ENCODE results near the gene DCST1.
"Not testable (repeated sequence)": the region's sequence is repeated elsewhere in the genome, so short reads cannot be mapped to it uniquely, and the experiment has no call there.

Gene DCST1

DNA sequence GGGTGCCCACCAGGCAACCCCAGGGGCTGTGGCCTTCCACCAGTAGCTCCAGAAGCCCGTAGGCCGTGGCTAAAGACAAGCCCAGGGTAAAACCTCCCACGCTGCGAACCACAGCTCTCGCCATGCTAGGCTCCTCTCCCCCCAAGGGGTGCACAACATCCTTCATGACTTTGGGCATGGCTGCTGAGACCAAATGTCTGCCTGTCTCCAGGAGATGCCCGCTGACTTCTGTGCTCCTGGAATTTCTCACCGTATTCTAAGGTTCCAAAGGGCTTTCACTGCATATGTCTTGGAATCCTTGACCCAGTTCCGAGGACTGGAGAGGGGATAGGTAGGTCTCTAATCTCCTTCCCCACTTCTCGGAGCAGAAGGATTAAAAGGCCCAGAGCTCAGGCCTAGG lies at the start of gene DCST1, which contains the start of gene DCST2:
Gene DCST1, plus strand, starts transcription at position 301 of the 400 bp plus-strand sequence. CDS start 213 bp downstream, outside the sequence.
Gene DCST2, minus strand, starts transcription at position 258 of the 400 bp plus-strand sequence. Its CDS starts 80 bp downstream, at position 178.
- DNase-seq (ENCODE audit: low read depth): no peak

DNA sequence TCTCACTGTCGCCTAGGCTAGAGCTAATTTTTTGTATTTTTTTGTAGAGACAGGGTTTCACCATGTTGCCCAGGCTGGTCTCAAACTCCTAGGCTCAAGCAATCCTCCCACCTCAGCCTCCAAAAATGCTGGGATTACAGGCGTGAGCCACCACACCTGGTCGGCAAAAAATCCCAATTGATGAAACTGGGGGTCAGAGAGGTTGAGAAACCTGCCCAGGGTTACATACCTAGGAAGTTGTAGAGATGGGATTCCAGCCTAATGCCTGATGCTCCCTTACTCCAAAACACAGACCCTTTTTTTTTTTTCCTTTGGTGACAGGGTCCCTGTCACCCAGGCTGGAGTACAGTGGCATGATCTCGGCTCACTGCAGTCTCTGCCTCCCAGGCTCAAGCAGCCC lies 46.9 kb upstream of the DCST1 start:
- DNase-seq (ENCODE audit: low read depth): not testable (repeated sequence)

DNA sequence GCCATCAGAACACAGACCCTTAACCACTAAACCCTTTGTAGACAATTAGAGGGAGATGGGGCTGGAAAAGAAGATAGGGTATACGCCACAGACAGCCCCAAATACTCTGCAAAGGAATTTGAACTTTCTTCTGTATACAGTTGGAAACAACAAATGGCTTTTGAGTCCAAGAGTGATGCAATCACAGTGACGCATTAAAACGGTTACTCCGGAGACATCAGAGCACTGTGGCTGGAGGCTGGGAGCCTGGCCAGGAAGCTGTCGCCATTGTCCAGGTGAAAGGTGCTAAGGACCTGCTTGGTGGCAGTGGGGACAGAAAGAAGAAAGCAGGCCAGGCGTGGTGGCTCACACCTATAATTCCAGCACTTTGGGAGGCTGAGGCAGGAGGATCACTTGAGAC lies 46.3 kb upstream of the DCST1 start:
- DNase-seq (ENCODE audit: low read depth): no peak

GRCh38 chr1:154988058-154988954 lies 45.3 kb upstream of the DCST1 start:
- DNase-seq (ENCODE audit: low read depth): no peak

- DNase-seq (ENCODE audit: low read depth): no peak
Measured at GRCh38 chr1:154989195-154989860, 44.3 kb upstream of the DCST1 start.

GRCh38 chr1:154990276-154990675 lies 43.3 kb upstream of the DCST1 start:
- DNase-seq (ENCODE audit: low read depth): no peak

GRCh38 chr1:154992721-154993571 lies 40.7 kb upstream of the DCST1 start:
- no peak for DNase-seq (ENCODE audit: low read depth)

- no peak for DNase-seq (ENCODE audit: low read depth)
Measured at GRCh38 chr1:154993572-154994268, 39.9 kb upstream of the DCST1 start, which contains the start of gene LENEP. LENEP (plus strand) TSS chr1:154993586; CDS start chr1:154993608, 22 bp downstream.

- DNase-seq (ENCODE audit: low read depth): no peak
Measured at GRCh38 chr1:154994269-154994587, 39.4 kb upstream of the DCST1 start.

GRCh38 chr1:154994591-154994990 lies 39.0 kb upstream of the DCST1 start:
- no peak for DNase-seq (ENCODE audit: low read depth)

- DNase-seq (ENCODE audit: low read depth): not testable (repeated sequence)
Measured at GRCh38 chr1:154995301-154995983, 38.2 kb upstream of the DCST1 start.

DNA sequence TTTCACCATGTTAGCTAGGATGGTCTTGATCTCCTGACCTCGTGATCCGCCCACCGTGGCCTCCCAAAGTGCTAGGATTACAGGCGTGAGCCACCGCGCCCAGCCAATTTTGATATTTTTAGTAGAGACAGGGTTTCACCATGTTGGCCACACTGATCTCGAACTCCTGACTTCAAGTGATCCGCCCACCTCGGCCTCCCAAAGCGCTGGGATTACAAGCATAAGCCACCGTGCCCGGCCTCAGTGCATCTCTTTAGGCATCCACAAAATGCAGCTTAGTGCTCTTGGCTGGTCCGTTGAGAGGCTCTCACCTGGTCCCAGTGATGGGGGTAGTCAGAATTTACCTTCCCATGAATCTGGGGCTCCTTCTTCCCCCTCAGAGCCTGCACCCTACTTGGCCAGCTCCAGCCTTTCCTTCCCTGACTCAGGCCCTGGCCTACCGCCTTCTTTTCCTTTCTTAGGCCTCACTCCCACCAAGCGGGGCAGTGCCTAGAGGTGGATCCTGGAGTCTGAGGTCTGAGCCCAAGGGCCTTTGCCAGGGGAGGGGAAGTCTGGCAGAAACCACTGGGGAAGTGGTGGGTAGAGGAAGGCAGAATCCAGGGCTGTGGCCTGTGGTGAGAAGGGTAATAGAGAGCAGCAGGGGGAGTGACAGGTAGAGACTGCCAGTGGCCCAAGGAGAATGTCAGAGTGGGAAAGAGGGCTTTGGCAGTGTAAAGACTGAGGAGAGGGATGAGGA lies 36.5 kb upstream of the DCST1 start:
- DNase-seq (ENCODE audit: low read depth): no peak

DNA sequence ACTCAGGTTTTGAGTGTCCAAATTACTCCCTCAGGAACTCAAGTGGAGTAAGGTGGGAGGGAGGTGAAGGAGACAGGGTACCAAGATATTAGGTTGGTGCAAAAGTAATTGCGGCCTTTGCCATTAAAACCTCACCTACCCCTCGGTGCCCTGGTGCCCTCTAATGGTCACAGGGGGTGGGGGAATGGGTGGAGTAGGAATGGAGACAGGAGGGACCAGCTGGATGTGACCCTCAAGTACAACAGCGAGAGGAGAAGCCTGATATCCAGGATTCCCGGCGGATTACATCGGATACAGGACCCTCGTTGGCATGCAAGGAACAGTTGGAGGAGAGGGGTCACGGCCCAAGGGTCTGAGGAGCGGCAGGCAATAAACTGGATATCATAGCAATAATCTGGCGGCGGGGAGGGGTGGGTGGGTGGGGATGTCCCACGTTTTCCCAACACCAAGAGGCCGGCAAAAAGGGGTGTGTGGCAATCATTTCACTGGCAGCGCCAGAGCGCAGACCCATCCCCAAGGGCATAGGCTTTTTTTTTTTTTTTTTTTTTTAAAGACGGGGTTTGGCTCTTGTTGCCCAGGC lies 35.3 kb upstream of the DCST1 start:
- no peak for DNase-seq (ENCODE audit: low read depth)

DNA sequence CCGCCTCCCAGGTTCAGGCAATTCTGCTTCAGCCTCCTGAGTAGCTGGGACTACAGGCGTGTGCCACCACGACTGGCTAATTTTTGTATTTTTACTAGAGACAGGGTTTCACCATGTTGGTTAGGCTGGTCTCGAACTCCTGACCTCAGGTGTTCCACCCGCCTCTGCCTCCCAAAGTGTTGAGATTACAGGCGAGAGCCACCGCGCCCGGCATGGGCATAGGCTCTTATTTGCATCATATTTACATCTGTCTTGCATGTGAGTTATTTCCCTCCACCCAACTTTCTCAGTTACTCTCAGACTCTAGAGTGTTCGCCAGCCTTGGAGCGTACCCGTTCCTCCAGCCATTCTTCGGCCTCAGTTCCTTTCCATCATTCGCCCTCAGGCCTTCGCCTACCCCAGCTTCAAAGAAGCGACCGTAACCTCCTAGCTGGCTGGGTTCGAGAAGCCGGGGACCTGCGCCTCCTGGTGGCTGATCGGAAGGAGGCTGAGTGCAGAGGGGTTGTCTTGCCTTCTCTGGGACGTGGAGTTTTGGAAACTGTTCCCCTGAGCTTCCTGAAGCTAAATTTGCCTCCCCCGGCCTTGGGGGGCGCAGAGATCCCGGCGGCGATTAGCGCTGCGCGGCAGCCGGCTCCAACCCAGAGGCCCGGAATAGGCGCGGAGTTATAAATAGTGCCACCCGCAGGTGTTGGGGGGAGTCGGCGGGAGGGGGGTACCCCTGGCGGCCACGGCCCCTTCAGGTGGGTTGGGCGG lies 34.6 kb upstream of the DCST1 start:
- DNase-seq (ENCODE audit: low read depth): peak; percentile 60

GRCh38 chr1:154999571-155000410 lies 33.8 kb upstream of the DCST1 start:
- no peak for DNase-seq (ENCODE audit: low read depth)

GRCh38 chr1:155000411-155000725 lies 33.3 kb upstream of the DCST1 start:
- DNase-seq (ENCODE audit: low read depth): no peak

- peak; percentile 66 for DNase-seq (ENCODE audit: low read depth)
Measured at GRCh38 chr1:155000726-155001424, 32.7 kb upstream of the DCST1 start.

GRCh38 chr1:155001425-155001674 lies 32.3 kb upstream of the DCST1 start:
- no peak for DNase-seq (ENCODE audit: low read depth)
